HFFc6 (cell line): ENCODE measurements around the gene MLPH. TPM values are rescaled to one million over a fixed set of nuclear protein-coding genes. Genes with fewer than 3 reads are reported as not detected.

Experiments
- DNase-seq: peaks from one replicate; pipeline ENCODE4 v3.0.0-alpha.2; 2018
- H3K27ac Mint-ChIP-seq: 2 replicates; pipeline ENCODE4 v1.8.0; 2020; ENCODE audit warnings: mild to moderate bottlenecking, mixed read lengths
- H3K27me3 Mint-ChIP-seq: 2 replicates; pipeline ENCODE4 v1.8.0; 2021; ENCODE audit warnings: mild to moderate bottlenecking, moderate library complexity, mixed read lengths; ENCODE audit not compliant: insufficient read depth
- H3K36me3 Mint-ChIP-seq: 2 replicates; pipeline ENCODE4 v1.8.0; 2021; ENCODE audit warnings: low read depth, mixed read lengths
- H3K4me1 Mint-ChIP-seq: 2 replicates; pipeline ENCODE4 v1.8.0; 2020; ENCODE audit warnings: low read depth, mixed read lengths
- H3K4me3 Mint-ChIP-seq: 2 replicates; pipeline ENCODE4 v1.8.0; 2020; ENCODE audit warnings: mild to moderate bottlenecking, moderate library complexity, mixed read lengths
- H3K9me3 Mint-ChIP-seq: 2 replicates; pipeline ENCODE4 v1.8.0; 2020; ENCODE audit warnings: mild to moderate bottlenecking, mixed read lengths
- CTCF ChIP-seq: fragments of 200-600 bp; sonication (generic); IDR thresholded peaks from 2 replicates; pipeline ENCODE4 v1.5.0; 2021; ENCODE audit warnings: antibody characterized with exemption, mild to moderate bottlenecking
- total RNA-seq, 6 experiments: library from RNA; stranded (reverse); fragmentation: NEBNext Ultra II Directional; extraction: Animal tissue kit (Norgen Biotek cat#: 25700); gene quantifications; 2 replicates in 1 of 6; 3 replicates in 5 of 6; pipeline ENCODE4 v1.2.3, GENCODE V29; 2021

MLPH gene
- total RNA-seq, 6 experiments from 2014 or later, result 32.0 to 44.1 (median 41.0) TPM

GRCh38 chr2:237569041-237569440 lies 82.0 kb downstream of the MLPH start:
- TF ChIP-seq CTCF, result no peak
- H3K36me3 Mint-ChIP-seq, result no peaks in the 10 kb centered on the region
- peaks cover 9% of the 10 kb centered on the region for H3K27me3 Mint-ChIP-seq
- H3K4me1 Mint-ChIP-seq, result peaks cover 13% of the 10 kb centered on the region
- H3K4me3 Mint-ChIP-seq, result no peak overlapping the region
- DNase-seq, result no peak
- no peaks in the 10 kb centered on the region for H3K9me3 Mint-ChIP-seq
- H3K27ac Mint-ChIP-seq, result no peak overlapping the region

- peaks cover 4% of the 10 kb centered on the region for H3K27me3 Mint-ChIP-seq
- no peak overlapping the region for H3K27ac Mint-ChIP-seq
- no peak for DNase-seq
- no peaks in the 10 kb centered on the region for H3K9me3 Mint-ChIP-seq
- H3K4me3 Mint-ChIP-seq, result no peak overlapping the region
- no peaks in the 10 kb centered on the region for H3K36me3 Mint-ChIP-seq
- peaks cover 13% of the 10 kb centered on the region for H3K4me1 Mint-ChIP-seq
- TF ChIP-seq CTCF, result no peak
Observed at GRCh38 chr2:237569896-237570295, 82.8 kb downstream of the MLPH start.

- no peak overlapping the region for H3K4me3 Mint-ChIP-seq
Observed at GRCh38 chr2:237570776-237571335, 83.8 kb downstream of the MLPH start.

GRCh38 chr2:237571551-237571950 lies 84.5 kb downstream of the MLPH start:
- Mint-ChIP-seq H3K9me3 (no peaks in the 10 kb centered on the region), H3K27me3 (peaks cover 4% of the 10 kb centered on the region), H3K36me3 (no peaks in the 10 kb centered on the region), H3K27ac (peak overlapping the region; percentile 73), H3K4me1 (peaks cover 13% of the 10 kb centered on the region), H3K4me3 (no peak overlapping the region; the same call in 1 of the 2 replicates)
- no peak for TF ChIP-seq CTCF
- DNase-seq, result no peak

More at GRCh38 chr2:237570776-237571335, 83.8 kb downstream of the MLPH start:
- peaks cover 4% of the 10 kb centered on the region for H3K27me3 Mint-ChIP-seq
- DNase-seq, result no peak
- no peaks in the 10 kb centered on the region for H3K36me3 Mint-ChIP-seq
- no peaks in the 10 kb centered on the region for H3K9me3 Mint-ChIP-seq
- no peak overlapping the region for H3K27ac Mint-ChIP-seq
- TF ChIP-seq CTCF, result no peak
- peaks cover 13% of the 10 kb centered on the region for H3K4me1 Mint-ChIP-seq

- Mint-ChIP-seq H3K27me3 (peaks cover 4% of the 10 kb centered on the region), H3K9me3 (no peaks in the 10 kb centered on the region), H3K27ac (peak overlapping the region; percentile 73), H3K36me3 (no peaks in the 10 kb centered on the region), H3K4me3 (peak overlapping the region; percentile 76), H3K4me1 (peaks cover 13% of the 10 kb centered on the region)
- TF ChIP-seq CTCF, result peak; percentile 99
- DNase-seq, result peak; percentile 91
Observed at GRCh38 chr2:237572021-237572741, 85.1 kb downstream of the MLPH start.
